Neutrophil (primary cell): ENCODE results near the gene PANK4.

Experiments used
- H3K27ac ChIP-seq: fragments of 200-600 bp; sonication (generic); 2 replicates; pipeline ENCODE4 v1.5.1; 2016; ENCODE audit warnings: mild to moderate bottlenecking, moderate library complexity
- H3K27me3 ChIP-seq: fragments of 200-600 bp; sonication (generic); 2 replicates; pipeline ENCODE4 v1.6.0; 2016; ENCODE audit warnings: mild to moderate bottlenecking
- H3K36me3 ChIP-seq: fragments of 200-600 bp; sonication (generic); 2 replicates; pipeline ENCODE4 v1.5.1; 2017
- H3K4me1 ChIP-seq, 2 experiments: fragments of 200-600 bp in 1 of 2; sonication (generic) in 1 of 2; 1 replicate in 1 of 2; 2 replicates in 1 of 2; pipeline versions ENCODE4 v1.5.1 to v1.6.1; 2013 to 2016; ENCODE audit warnings: low read depth in 1 of 2, low read length in 1 of 2, mild to moderate bottlenecking in 1 of 2, moderate library complexity in 1 of 2; ENCODE audit not compliant: control insufficient read depth in 1 of 2, insufficient read depth in 1 of 2
- H3K4me3 ChIP-seq, 2 experiments: fragments of 200-600 bp in 1 of 2; sonication (generic) in 1 of 2; 1 replicate in 1 of 2; 2 replicates in 1 of 2; pipeline ENCODE4 v1.5.1; 2013 to 2016; ENCODE audit warnings: low read depth in 1 of 2, low read length in 1 of 2, mild to moderate bottlenecking in 1 of 2, moderate library complexity in 1 of 2
- H3K9me3 ChIP-seq: fragments of 200-600 bp; sonication (generic); 2 replicates; pipeline ENCODE4 v1.5.1; 2016
- CTCF ChIP-seq: fragments of 200-600 bp; sonication (generic); IDR thresholded peaks from 2 replicates; pipeline ENCODE4 v1.5.1; 2016; ENCODE audit warnings: antibody characterized with exemption

Gene PANK4

GRCh38 chr1:2525572-2525919 lies 850 bp downstream of the PANK4 start:
- Histone ChIP-seq H3K4me1 (peaks cover 26 to 34% of the 10 kb centered on the region in 2 experiments), H3K27ac (peak overlapping the region; percentile 77), H3K9me3 (no peaks in the 10 kb centered on the region), H3K27me3 (peaks cover 39% of the 10 kb centered on the region), H3K36me3 (peaks cover 11% of the 10 kb centered on the region), H3K4me3 (peak overlapping the region; percentile 72 to 77)
- no peak for TF ChIP-seq CTCF

GRCh38 chr1:2523891-2524609 lies 2.3 kb downstream of the PANK4 start:
- Histone ChIP-seq H3K27me3 (peaks cover 24% of the 10 kb centered on the region), H3K4me1 (peaks cover 24 to 26% of the 10 kb centered on the region in 2 experiments), H3K4me3 (no peak overlapping the region), H3K36me3 (peaks cover 26% of the 10 kb centered on the region), H3K9me3 (no peaks in the 10 kb centered on the region), H3K27ac (no peak overlapping the region)
- TF ChIP-seq CTCF = no peak

DNA sequence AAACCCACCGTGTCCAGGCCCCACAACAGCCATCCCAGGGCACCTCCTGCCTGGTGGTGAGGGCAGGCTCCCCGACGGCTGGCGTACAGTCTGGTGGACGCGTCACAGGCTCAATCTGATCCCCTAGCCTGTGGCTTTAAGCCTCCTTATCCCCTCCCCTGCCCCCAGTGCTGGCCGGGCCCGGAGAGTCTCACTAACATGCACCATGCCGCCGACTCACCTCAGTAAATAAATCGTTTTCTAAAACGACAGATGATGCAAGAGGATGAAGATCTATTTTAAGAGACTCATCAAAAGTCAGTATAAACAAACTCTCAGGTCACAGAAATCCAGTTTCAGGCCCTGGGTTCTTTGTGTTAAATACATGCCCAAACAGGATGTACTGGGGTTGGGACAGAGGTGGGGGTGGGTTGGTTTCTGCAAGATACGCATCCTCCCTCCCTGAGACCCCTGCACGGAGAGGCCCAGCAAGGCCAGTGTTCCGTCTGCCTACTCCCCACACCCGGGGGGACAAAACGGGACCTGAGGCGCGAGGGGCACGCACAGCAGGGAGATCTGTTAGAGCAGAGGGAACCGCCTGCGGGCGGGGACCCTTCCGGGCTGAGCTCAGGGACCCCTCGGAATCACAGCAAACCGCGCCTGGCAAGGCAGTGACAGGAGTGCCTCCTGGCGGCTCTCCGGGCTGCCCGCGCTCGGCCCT lies 3.1 kb downstream of the PANK4 start:
- H3K9me3 ChIP-seq = no peaks in the 10 kb centered on the region
- H3K27me3 ChIP-seq = peaks cover 17% of the 10 kb centered on the region
- H3K27ac ChIP-seq = no peak overlapping the region
- peaks cover 24 to 26% of the 10 kb centered on the region in 2 experiments for H3K4me1 ChIP-seq
- TF ChIP-seq CTCF = no peak
- H3K4me3 ChIP-seq = no peak overlapping the region
- H3K36me3 ChIP-seq = peaks cover 34% of the 10 kb centered on the region

- peaks cover 24 to 26% of the 10 kb centered on the region in 2 experiments for H3K4me1 ChIP-seq
- no peak for TF ChIP-seq CTCF
- H3K27me3 ChIP-seq = peaks cover 6% of the 10 kb centered on the region
- peaks cover 45% of the 10 kb centered on the region for H3K36me3 ChIP-seq
- no peak overlapping the region for H3K4me3 ChIP-seq
- no peaks in the 10 kb centered on the region for H3K9me3 ChIP-seq
- no peak overlapping the region for H3K27ac ChIP-seq
Measured at GRCh38 chr1:2522230-2522629, 4.2 kb downstream of the PANK4 start.

DNA sequence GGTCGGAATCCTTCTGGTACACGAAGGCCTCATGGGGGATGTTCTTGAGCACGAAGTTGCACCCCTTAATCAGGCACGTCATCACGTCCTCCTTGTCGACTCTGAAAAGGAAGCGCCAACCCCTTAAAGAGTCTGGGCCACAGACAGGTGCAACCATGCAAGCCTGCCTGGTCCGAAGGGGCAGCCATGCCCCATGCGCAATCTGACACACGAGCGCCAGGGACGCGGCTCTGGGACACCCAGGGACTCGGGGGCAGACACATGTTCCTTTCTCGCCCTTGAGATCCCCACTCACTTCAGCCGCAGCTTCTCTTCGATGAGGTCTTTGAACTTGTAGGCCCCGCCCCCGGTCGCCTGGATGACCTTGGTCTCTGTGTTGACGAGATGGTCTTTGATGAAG lies 5.6 kb downstream of the PANK4 start:
- Histone ChIP-seq H3K27ac (no peak overlapping the region), H3K9me3 (no peaks in the 10 kb centered on the region), H3K27me3 (no peaks in the 10 kb centered on the region), H3K36me3 (peaks cover 59% of the 10 kb centered on the region), H3K4me3 (no peak overlapping the region), H3K4me1 (peaks cover 13 to 20% of the 10 kb centered on the region in 2 experiments)
- no peak for TF ChIP-seq CTCF
